ENCODE data around the gene STK40. TPM values are rescaled to one million over a fixed set of nuclear protein-coding genes. Genes with fewer than 3 reads are reported as not detected.

STK40 gene
- total RNA-seq, 4 donors from 2014 or later, result 19.1 to 84.5 (median 44.0) TPM

- Histone ChIP-seq H3K9me3 (no peaks in the 10 kb centered on the region), H3K4me1 (peaks cover 6 to 11% of the 10 kb centered on the region in 2 donors), H3K36me3 (no peaks in the 10 kb centered on the region), H3K27me3 (no peaks in the 10 kb centered on the region), H3K27ac (peak overlapping the region; percentile 99), H3K4me3 (peak overlapping the region; percentile 19 to 95)
- intact Hi-C loops (cut with DNase I; ENCODE audit: low total_unique reads), result no loop called here
- TF ChIP-seq POLR2A (IDR thresholded peaks at IDR 0.05) (no peak), CTCF (IDR thresholded peaks at IDR 0.05) (no peak)
- DNase-seq, result peak; percentile 57 to 75
These were observed 1.6 kb upstream of the STK40 start for GRCh38 chr1:36387141-36387949.

DNA sequence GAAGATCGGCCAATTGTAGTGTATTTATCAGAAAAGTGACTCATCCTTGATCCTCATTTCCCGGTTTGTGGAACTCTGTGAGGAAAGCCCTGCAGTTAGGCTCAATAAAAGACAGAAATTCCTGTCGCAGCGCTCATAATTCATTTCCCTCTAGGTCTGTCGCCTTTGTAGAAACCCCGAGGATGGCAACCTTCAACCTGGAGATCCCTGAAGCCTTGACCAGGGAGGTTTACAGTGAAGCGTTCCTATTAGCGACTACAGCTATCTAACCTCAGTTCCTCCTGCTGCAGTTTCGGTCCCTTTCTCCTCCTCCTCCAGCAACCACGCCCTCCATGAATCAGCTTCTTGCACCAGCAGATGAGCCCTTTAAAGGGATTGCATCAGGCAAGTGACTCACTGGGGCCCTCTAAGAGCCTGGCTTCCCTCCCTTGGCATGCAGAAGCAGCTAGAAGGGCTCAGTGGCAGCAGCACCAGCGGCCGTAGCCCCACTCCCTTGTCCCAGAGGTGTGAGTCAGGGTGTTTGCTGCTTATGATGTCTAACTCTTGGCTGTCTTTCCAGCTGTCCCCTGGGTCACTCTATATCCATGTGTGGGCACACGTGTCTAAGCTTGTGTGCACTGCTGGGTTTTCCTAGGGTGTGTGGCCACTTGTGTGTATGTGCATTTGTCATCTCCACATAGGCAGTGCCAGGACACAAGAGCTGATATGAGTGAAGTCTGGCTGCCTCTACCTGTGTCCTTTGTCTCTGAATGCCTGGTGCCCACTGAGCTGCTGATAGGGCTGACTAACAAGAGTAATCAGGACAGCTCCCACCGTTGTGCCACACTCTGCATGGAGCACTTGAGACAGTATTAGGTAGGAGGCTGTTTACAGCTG lies 779 bp upstream of the STK40 start:
- H3K27me3 ChIP-seq, result no peaks in the 10 kb centered on the region
- H3K36me3 ChIP-seq, result no peaks in the 10 kb centered on the region
- no peaks in the 10 kb centered on the region for H3K9me3 ChIP-seq
- peak; percentile 94 to 99 for DNase-seq
- peak overlapping the region; percentile 53 to 95 for H3K4me3 ChIP-seq
- peak overlapping the region; percentile 99 for H3K27ac ChIP-seq
- intact Hi-C loops (cut with DNase I; ENCODE audit: low total_unique reads), result no loop called here
- H3K4me1 ChIP-seq, result peaks cover 6 to 11% of the 10 kb centered on the region in 2 donors
- TF ChIP-seq POLR2A (IDR thresholded peaks at IDR 0.05) (peak; percentile 83 to 97), CTCF (IDR thresholded peaks at IDR 0.05) (no peak)

GRCh38 chr1:36384542-36385409 lies 948 bp downstream of the STK40 start:
- peaks cover 6 to 18% of the 10 kb centered on the region in 2 donors for H3K4me1 ChIP-seq

DNA sequence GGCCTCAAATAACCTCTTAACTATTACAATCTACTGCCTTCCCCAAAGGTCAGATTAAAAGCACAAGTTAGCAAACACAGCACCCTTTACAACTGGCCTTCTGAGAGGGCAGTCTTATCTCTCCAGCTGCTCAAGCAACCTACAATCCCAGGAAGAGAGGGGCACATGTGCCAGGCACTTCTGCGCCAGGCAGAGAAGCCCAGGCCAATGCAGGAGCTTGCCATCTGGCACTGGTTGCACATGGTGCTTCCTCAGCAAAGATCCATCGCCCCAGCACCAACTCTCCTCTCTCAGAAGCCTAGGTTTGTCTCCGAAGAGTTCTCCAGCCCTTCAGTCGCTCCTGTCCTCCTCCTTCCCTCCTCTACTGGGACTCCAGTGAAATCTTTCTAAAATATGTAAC lies 2.5 kb downstream of the STK40 start:
- H3K9me3 ChIP-seq, result no peaks in the 10 kb centered on the region
- intact Hi-C loops (cut with DNase I; ENCODE audit: low total_unique reads), result no loop called here
- H3K27ac ChIP-seq, result peak overlapping the region in 1 of 2 donors; percentile 3
- H3K36me3 ChIP-seq, result no peaks in the 10 kb centered on the region
- H3K27me3 ChIP-seq, result no peaks in the 10 kb centered on the region
- TF ChIP-seq CTCF (IDR thresholded peaks at IDR 0.05), result no peak
- no peak overlapping the region for H3K4me3 ChIP-seq
- no peak for DNase-seq
- H3K4me1 ChIP-seq, result peaks cover 6 to 18% of the 10 kb centered on the region in 2 donors

More at GRCh38 chr1:36384542-36385409, 948 bp downstream of the STK40 start:
- Histone ChIP-seq H3K9me3 (no peaks in the 10 kb centered on the region), H3K27me3 (no peaks in the 10 kb centered on the region), H3K4me3 (peak overlapping the region; percentile 95 to 97), H3K27ac (peak overlapping the region; percentile 99), H3K36me3 (no peaks in the 10 kb centered on the region)
- TF ChIP-seq CTCF (IDR thresholded peaks at IDR 0.05) (no peak), POLR2A (IDR thresholded peaks at IDR 0.05) (no peak)
- intact Hi-C loops (cut with DNase I; ENCODE audit: low total_unique reads), result no loop called here
- peak; percentile 56 to 58 for DNase-seq

All from uterus (tissue), 4 donors.